Parathyroid adenoma (tissue), 2 donors: ENCODE measurements around the gene RAB38.

Experiments used
- H2AFZ ChIP-seq: fragments of 300-600 bp; sonication (generic); one replicate; pipeline ENCODE4 v1.7.0; 2017; ENCODE audit warnings: antibody characterized with exemption, mild to moderate bottlenecking
- H3K27ac ChIP-seq: fragments of 300-600 bp; sonication (generic); one replicate; pipeline ENCODE4 v1.7.0; 2017
- H3K27me3 ChIP-seq: fragments of 300-600 bp; sonication (generic); one replicate; pipeline ENCODE4 v1.7.0; 2017; ENCODE audit warnings: low read length; ENCODE audit not compliant: control insufficient read depth, insufficient read depth
- H3K36me3 ChIP-seq: fragments of 300-600 bp; sonication (generic); one replicate; pipeline ENCODE4 v1.7.0; 2017; ENCODE audit warnings: low read length; ENCODE audit not compliant: control insufficient read depth, insufficient read depth
- H3K4me1 ChIP-seq: fragments of 300-600 bp; sonication (generic); one replicate; pipeline ENCODE4 v1.7.0; 2017; ENCODE audit warnings: control low read depth
- H3K4me2 ChIP-seq: fragments of 300-600 bp; sonication (generic); one replicate; pipeline ENCODE4 v1.7.0; 2017; ENCODE audit warnings: low read length
- H3K4me3 ChIP-seq: fragments of 300-600 bp; sonication (generic); one replicate; pipeline ENCODE4 v1.7.0; 2017; ENCODE audit warnings: low read depth, low read length
- H3K79me2 ChIP-seq: fragments of 300-600 bp; sonication (generic); one replicate; pipeline ENCODE4 v1.7.0; 2017; ENCODE audit warnings: control low read depth
- H3K9ac ChIP-seq: fragments of 300-600 bp; sonication (generic); one replicate; pipeline ENCODE4 v1.7.0; 2017; ENCODE audit warnings: mild to moderate bottlenecking
- H3K9me3 ChIP-seq: fragments of 300-600 bp; sonication (generic); one replicate; pipeline ENCODE4 v1.7.0; 2017; ENCODE audit warnings: low read length; ENCODE audit not compliant: control insufficient read depth
- CTCF ChIP-seq: fragments of 300-600 bp; sonication (generic); IDR thresholded peaks from one replicate; pipeline ENCODE4 v1.7.0; 2017; ENCODE audit warnings: antibody characterized with exemption, mild to moderate bottlenecking
- donor health status: primary hyperparathyroidism.

RAB38 gene

GRCh38 chr11:88131764-88132470 lies 43.3 kb downstream of the RAB38 start:
- Histone ChIP-seq H3K9me3 (no peaks in the 10 kb centered on the region), H3K4me3 (no peak overlapping the region), H3K27ac (no peak overlapping the region), H3K27me3 (no peaks in the 10 kb centered on the region), H2AFZ (no peak overlapping the region), H3K4me1 (no peaks in the 10 kb centered on the region), H3K9ac (no peak overlapping the region), H3K36me3 (no peaks in the 10 kb centered on the region), H3K4me2 (no peak overlapping the region), H3K79me2 (no peaks in the 10 kb centered on the region)
- no peak for TF ChIP-seq CTCF

GRCh38 chr11:88122956-88123355 lies 52.3 kb downstream of the RAB38 start:
- no peaks in the 10 kb centered on the region for H3K79me2 ChIP-seq
- no peak for TF ChIP-seq CTCF
- no peaks in the 10 kb centered on the region for H3K27me3 ChIP-seq
- no peaks in the 10 kb centered on the region for H3K4me1 ChIP-seq
- no peaks in the 10 kb centered on the region for H3K9me3 ChIP-seq
- H3K36me3 ChIP-seq: no peaks in the 10 kb centered on the region
- H3K27ac ChIP-seq: no peak overlapping the region
- H2AFZ ChIP-seq: no peak overlapping the region
- H3K4me3 ChIP-seq: no peak overlapping the region
- no peak overlapping the region for H3K9ac ChIP-seq
- no peak overlapping the region for H3K4me2 ChIP-seq

- Histone ChIP-seq H3K9ac (no peak overlapping the region), H3K79me2 (no peaks in the 10 kb centered on the region), H3K4me2 (no peak overlapping the region), H3K36me3 (no peaks in the 10 kb centered on the region), H3K4me3 (no peak overlapping the region), H3K9me3 (no peaks in the 10 kb centered on the region), H2AFZ (no peak overlapping the region), H3K27me3 (no peaks in the 10 kb centered on the region), H3K27ac (no peak overlapping the region), H3K4me1 (no peaks in the 10 kb centered on the region)
- no peak for TF ChIP-seq CTCF
Measured at GRCh38 chr11:88119561-88119960, 55.7 kb downstream of the RAB38 start.

- H3K9ac ChIP-seq: no peak overlapping the region
- H3K79me2 ChIP-seq: no peaks in the 10 kb centered on the region
- no peak overlapping the region for H3K4me2 ChIP-seq
- H2AFZ ChIP-seq: no peak overlapping the region
- H3K36me3 ChIP-seq: no peaks in the 10 kb centered on the region
- no peak for TF ChIP-seq CTCF
- H3K27me3 ChIP-seq: no peaks in the 10 kb centered on the region
- H3K27ac ChIP-seq: no peak overlapping the region
- H3K4me3 ChIP-seq: no peak overlapping the region
- H3K9me3 ChIP-seq: no peaks in the 10 kb centered on the region
- no peaks in the 10 kb centered on the region for H3K4me1 ChIP-seq
Measured at GRCh38 chr11:88117281-88117858, 57.9 kb downstream of the RAB38 start.
